NT2/D1 (cell line): Measurements from ENCODE around the gene MON1A.
A peak's percentile ranks its signal among the peaks of the same experiment; 100 is the strongest.
"Not testable (repeated sequence)": the region's sequence is repeated elsewhere in the genome, so short reads cannot be mapped to it uniquely, and the experiment has no call there.

Experiments
- DNase-seq: peaks from one replicate; pipeline ENCODE4 v3.0.0-alpha.2; 2011; ENCODE audit warnings: low read depth, low spot score
- H3K27me3 ChIP-seq: 2 replicates; pipeline ENCODE4 v1.6.0; 2011; ENCODE audit warnings: mild to moderate bottlenecking; ENCODE audit not compliant: insufficient read length, insufficient read depth
- H3K36me3 ChIP-seq: 2 replicates; pipeline ENCODE4 v1.6.1; 2011; ENCODE audit warnings: mild to moderate bottlenecking, low read length, mixed read lengths; ENCODE audit not compliant: insufficient read depth, insufficient read length
- H3K4me1 ChIP-seq: 2 replicates; pipeline ENCODE4 v1.5.1; 2011; ENCODE audit not compliant: insufficient read depth, insufficient read length
- H3K4me3 ChIP-seq: 2 replicates; pipeline ENCODE4 v1.5.1; 2011; ENCODE audit warnings: low read depth; ENCODE audit not compliant: insufficient read length
- H3K9ac ChIP-seq: 2 replicates; pipeline ENCODE4 v1.6.0; 2011; ENCODE audit warnings: low read depth; ENCODE audit not compliant: insufficient read length
- H3K9me3 ChIP-seq: 2 replicates; pipeline ENCODE4 v1.5.1; 2011; ENCODE audit warnings: mild to moderate bottlenecking, low read length; ENCODE audit not compliant: insufficient read depth
- SUZ12 ChIP-seq: IDR thresholded peaks from 2 replicates; pipeline ENCODE4 v1.6.1; 2011; ENCODE audit not compliant: insufficient read length, insufficient read depth; ENCODE audit errors: extremely low read depth
- YY1 ChIP-seq: IDR thresholded peaks from 2 replicates; pipeline ENCODE4 v1.6.1; 2011; ENCODE audit not compliant: insufficient read length, insufficient read depth
- ZNF274 ChIP-seq: IDR thresholded peaks from 2 replicates; pipeline ENCODE4 v1.6.1; 2011; ENCODE audit warnings: mild to moderate bottlenecking, low read depth, low read length

The MON1A gene

GRCh38 chr3:49952924-49953323, 23.3 kb upstream of the MON1A start:
- no peak for TF ChIP-seq YY1
- no peak for TF ChIP-seq ZNF274
- H3K36me3 ChIP-seq, result peaks cover 4% of the 10 kb centered on the region
- no peak overlapping the region for H3K9ac ChIP-seq
- H3K4me3 ChIP-seq, result no peak overlapping the region
- no peaks in the 10 kb centered on the region for H3K4me1 ChIP-seq
- no peaks in the 10 kb centered on the region for H3K9me3 ChIP-seq
- no peaks in the 10 kb centered on the region for H3K27me3 ChIP-seq
- no peak for DNase-seq

GRCh38 chr3:49942651-49943050, 13.0 kb upstream of the MON1A start:
- Histone ChIP-seq H3K9me3 (no peaks in the 10 kb centered on the region), H3K36me3 (peaks cover 27% of the 10 kb centered on the region), H3K4me3 (no peak overlapping the region), H3K4me1 (peaks cover 1% of the 10 kb centered on the region), H3K9ac (no peak overlapping the region), H3K27me3 (no peaks in the 10 kb centered on the region)
- DNase-seq, result no peak
- TF ChIP-seq SUZ12 (no peak), YY1 (no peak), ZNF274 (no peak)

- Histone ChIP-seq H3K36me3 (peaks cover 22% of the 10 kb centered on the region), H3K9ac (peak overlapping the region; percentile 99), H3K9me3 (no peaks in the 10 kb centered on the region), H3K4me3 (peak overlapping the region; percentile 96), H3K27me3 (no peaks in the 10 kb centered on the region), H3K4me1 (peaks cover 1% of the 10 kb centered on the region)
- DNase-seq, result no peak
- TF ChIP-seq YY1, result no peak
- no peak for TF ChIP-seq ZNF274
- TF ChIP-seq SUZ12, result no peak
Measured at GRCh38 chr3:49940667-49941249, 11.1 kb upstream of the MON1A start.

- peak within 1 kb of the TSS; percentile 99 for H3K9ac ChIP-seq
- TF ChIP-seq YY1 (no peak), ZNF274 (no peak), SUZ12 (no peak)
- H3K4me3 ChIP-seq, result peak within 1 kb of the TSS; percentile 96
- H3K36me3 ChIP-seq, result peaks cover 21% of the 10 kb centered on the region
- H3K4me1 ChIP-seq, result peaks cover 1% of the 10 kb centered on the region
- peak; percentile 98 for DNase-seq
- H3K27me3 ChIP-seq, result no peaks in the 10 kb centered on the region
- H3K9me3 ChIP-seq, result no peaks in the 10 kb centered on the region
Measured at GRCh38 chr3:49939858-49940666, 10.5 kb upstream of the MON1A start, which contains the start of gene RBM6. Gene RBM6, plus strand, starts transcription at chr3:49940150. Its CDS starts 22,492 bp downstream, at chr3:49962642.

- no peak for DNase-seq
- Histone ChIP-seq H3K4me1 (peaks cover 1% of the 10 kb centered on the region), H3K4me3 (no peak overlapping the region), H3K9ac (no peak overlapping the region), H3K36me3 (peaks cover 7% of the 10 kb centered on the region), H3K27me3 (no peaks in the 10 kb centered on the region), H3K9me3 (no peaks in the 10 kb centered on the region)
- TF ChIP-seq ZNF274, result no peak
- no peak for TF ChIP-seq SUZ12
- TF ChIP-seq YY1, result no peak
Measured at GRCh38 chr3:49937090-49937489, 7.5 kb upstream of the MON1A start.

GRCh38 chr3:49932281-49932680, 2.7 kb upstream of the MON1A start:
- H3K9ac ChIP-seq, DNase-seq, H3K4me3 ChIP-seq, H3K27me3 ChIP-seq, H3K4me1 ChIP-seq, H3K36me3 ChIP-seq, H3K9me3 ChIP-seq: not testable (repeated sequence)

- DNase-seq, result peak; percentile 63
- TF ChIP-seq YY1, result no peak
- TF ChIP-seq SUZ12, result no peak
- TF ChIP-seq ZNF274, result no peak
- Histone ChIP-seq H3K9me3 (no peaks in the 10 kb centered on the region), H3K36me3 (no peaks in the 10 kb centered on the region), H3K27me3 (no peaks in the 10 kb centered on the region), H3K4me3 (no peak overlapping the region), H3K4me1 (peaks cover 6% of the 10 kb centered on the region), H3K9ac (no peak overlapping the region)
Measured at GRCh38 chr3:49930922-49931321, 1.3 kb upstream of the MON1A start.
